Myocyte (in vitro differentiated cells): Measurements from ENCODE around the gene BCL11B. TPM values are rescaled to one million over a fixed set of nuclear protein-coding genes. Genes with fewer than 3 reads are reported as not detected.

Experiments
- DNase-seq: peaks from one replicate; pipeline ENCODE4 v3.0.0-alpha.2; 2012; ENCODE audit warnings: low read depth
- total RNA-seq: library from RNA; depleted of rRNA; stranded (reverse); fragments of >200 nt; gene quantifications from 2 replicates; pipeline ENCODE4 v1.2.3, GENCODE V29; 2014

The BCL11B gene
- total RNA-seq, 1 donor from 2014 or later: 0.03 TPM

DNA sequence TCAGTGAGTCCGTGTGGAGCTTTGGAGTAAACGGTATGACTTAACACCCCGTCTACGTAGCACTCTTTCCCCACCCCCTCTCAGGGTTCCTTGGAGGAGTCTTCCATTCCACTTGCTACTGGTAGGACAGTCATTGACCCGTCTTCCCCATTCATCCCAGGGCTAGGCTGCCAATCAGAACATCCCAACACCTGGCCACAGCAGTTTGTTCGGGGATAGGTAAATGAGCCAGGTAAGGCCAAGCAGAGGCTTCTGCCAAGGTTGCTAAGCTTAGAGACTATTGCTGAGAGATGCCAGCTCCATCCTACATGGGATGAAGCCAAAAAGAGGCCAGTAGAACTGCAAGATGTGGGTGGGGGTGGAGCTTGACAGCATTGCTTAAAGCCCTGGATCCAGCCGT, 130.8 kb downstream of the BCL11B start:
- DNase-seq: no peak

DNA sequence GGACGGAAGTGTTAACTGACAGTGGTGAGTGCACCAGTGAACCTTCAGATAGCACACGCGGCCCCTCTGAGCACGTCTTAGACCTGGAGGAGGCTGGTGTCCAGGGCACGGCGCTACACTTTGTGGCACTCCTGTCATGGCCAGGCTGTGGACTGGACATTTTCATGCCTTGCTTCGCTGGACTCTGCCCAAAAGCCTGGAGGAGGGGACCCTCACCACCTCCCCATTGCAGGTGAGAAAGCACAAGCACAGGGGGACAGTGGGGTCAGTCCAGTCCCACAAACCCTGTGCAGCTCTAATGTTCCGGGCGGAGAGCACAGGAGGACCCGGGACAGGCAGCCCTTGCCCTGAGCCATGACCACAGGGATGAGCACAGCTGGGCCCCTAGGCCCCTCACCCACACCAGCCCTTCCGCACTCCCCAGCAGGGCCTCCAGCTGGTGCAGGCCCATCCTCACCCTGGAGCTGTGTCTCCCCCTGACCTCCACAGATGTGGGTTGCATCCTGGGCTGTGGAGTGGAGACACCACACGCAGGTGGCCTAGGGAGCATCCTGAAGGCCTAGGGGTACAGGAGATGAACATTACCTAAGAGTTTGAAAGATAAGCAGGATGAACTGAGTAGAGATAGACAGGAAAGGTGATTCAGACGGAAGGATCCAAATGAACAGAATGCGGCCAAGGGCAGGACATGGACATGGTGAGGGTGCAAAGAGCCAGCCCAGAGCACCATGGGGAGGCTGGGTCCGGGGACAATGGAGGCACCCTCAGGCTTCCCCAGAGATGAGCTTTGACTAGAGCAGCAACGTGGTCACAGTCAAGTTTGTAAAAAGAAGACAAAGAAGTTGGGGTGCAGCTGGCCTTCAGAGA, 132.8 kb downstream of the BCL11B start:
- DNase-seq: no peak

DNA sequence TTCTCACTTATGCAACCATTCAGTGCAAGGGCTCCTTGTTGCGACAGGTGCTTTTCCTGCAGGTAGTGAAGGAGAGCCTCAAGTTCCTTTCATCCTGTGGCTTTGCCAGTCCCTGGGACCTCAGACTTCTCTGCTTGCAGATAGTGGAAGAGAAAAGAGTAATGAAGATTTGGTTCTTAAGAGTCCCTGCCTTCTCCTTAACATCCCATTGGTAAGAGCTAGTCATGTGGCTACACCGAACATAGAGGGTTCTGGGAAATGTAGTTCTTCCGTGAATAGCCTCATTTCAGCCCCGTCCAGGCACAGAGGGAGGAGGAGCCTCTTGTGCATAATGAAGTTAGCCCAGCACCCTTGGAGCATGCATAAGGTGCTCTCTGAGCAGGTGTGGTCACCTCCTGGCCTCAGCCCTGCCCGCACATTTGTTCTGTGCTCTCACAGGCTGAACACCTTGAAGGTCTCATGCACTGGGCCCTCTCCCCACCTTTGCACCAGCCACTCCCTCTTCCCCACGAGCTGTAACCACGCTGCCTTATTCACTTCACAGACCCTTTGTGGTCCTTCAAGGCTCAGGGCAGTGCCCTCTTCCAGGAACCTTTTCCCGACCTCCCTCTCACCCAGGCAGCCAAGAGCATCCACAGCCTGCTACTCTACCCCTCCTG, 134.0 kb downstream of the BCL11B start:
- no peak for DNase-seq

DNA sequence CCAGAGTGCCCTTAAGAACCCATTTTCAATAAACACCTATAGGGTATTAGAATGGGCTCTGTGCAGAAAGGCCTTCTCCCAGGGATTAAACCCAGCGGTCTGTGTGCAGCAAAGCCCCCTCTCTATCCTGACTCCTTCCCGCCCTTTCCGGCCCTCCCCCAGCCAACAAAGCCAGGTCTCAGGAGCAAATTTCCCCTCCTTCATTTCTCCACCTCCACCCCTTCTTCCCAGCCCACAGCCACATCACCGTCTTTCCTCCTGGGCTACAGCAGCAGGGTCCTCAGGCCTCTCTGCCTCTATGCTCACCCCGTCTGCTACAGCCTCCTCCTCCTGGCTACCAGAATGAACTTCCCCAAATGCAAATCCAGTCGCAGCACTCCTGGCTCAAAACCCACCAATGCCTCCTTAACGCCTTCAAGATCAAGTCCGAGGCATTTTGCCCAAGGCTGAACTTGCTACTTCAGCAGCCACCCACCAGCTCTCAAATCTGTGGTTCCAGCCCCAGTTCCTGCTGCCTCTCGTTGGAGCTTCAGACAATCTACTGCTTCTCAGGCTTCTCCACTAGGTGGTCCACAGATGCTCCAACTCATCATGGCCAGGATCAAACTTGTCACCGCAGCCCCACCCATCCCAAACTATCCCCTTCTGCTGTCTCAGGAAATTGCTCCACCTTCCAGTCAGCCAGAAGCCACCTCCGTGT, 134.8 kb downstream of the BCL11B start:
- no peak for DNase-seq

DNA sequence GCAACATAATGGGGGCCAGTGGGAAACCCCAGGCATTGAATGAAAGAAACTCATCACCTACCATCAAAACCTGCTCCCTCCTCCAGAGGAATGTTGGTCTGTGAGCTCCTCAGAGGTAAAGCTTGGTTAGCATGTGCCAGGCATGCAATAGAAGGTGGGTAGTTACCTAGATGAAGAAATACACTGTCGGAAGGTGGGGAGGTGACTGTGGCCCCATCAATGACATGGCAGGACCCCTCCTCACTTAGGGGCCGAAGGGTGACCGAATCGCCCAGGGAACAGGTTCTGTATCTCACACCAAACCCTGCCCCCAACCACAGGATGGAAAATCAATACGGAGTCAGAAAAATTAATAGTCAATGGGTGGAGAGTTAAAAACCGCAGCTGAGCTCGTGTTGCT, 135.6 kb downstream of the BCL11B start:
- DNase-seq: no peak

DNA sequence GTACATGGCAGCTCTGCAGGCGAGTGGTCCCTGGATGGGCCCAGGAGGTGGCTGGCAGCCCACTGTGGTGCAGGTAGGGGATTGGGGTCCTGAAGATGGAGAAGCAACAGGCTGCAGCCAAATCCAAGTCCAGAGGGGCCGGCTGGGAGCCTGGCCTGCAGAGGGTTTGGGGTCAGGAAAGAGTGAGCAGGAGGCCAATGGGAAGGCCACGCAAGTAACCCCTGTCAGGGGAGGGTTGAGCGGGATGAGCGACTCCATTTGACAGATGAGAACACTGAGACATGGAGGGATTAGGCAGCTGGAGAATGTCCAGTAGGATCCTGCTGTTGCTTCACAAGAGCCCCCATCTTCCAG, 136.0 kb downstream of the BCL11B start:
- no peak for DNase-seq

DNA sequence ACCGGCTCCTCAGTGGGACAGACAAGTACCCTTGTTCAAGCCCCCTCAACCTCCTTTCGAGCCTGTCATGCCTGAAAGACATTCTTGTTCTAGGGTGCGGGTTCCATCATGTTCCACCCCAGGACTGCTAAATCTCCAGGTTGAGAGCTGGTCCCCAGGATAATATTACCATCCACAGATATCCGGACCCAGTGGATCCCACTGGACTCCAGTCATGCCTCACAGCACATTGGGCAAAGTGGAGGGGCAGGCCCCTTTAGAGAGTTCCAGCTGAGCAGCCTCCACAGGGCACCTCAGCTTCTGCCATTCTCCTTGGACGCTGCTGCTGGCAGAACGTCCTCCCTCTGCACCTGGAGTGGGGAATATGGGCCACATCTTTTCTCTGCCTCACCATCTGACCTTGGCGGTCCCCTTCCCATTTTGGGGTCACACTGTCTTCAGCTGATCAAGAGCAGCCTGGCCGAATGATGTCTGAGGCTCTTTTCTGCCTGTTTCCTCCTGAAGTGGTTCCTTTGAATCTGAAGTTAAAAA, 137.4 kb downstream of the BCL11B start:
- no peak for DNase-seq

DNA sequence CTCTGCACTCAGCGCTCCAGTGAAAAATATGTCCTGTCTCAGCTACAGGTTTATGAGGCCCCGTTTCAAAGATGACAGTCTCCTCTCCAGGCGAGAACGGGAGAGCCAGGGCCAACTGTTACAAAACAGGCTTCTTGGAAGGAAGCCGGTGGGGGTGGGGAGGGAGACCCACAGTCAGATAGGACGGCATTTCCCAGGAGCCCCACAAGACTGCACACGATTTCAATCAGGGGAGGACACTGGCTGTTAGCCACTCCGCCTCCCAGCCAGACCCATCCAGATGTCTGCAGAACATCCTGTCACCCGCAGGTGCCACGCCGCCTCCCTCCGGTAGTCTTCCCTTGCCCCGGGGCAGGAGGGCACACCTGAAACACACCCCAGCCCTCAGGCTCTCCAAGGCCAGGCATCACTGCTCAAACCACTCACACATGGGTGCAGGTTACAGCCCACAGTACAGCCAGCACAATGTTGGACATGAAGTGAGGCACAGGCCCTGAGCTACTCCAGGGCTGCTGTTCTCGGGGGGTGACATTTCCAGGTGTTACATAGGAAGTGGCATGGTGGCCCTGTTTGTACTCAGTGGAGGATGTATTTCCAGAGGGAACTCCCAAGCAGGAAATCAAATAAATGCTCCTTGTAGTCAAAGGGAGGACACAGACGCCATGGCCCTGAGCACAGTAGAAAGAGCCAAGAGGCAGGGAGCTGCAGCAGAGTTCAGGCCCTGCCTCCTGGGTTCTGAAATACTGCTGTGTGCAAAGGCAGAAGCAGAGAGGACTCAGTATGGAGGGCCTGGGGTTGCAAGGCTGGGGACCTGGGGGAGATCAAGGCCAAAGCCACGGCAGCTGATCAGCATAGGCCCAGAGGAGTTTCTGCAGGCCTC, 138.1 kb downstream of the BCL11B start:
- no peak for DNase-seq

DNA sequence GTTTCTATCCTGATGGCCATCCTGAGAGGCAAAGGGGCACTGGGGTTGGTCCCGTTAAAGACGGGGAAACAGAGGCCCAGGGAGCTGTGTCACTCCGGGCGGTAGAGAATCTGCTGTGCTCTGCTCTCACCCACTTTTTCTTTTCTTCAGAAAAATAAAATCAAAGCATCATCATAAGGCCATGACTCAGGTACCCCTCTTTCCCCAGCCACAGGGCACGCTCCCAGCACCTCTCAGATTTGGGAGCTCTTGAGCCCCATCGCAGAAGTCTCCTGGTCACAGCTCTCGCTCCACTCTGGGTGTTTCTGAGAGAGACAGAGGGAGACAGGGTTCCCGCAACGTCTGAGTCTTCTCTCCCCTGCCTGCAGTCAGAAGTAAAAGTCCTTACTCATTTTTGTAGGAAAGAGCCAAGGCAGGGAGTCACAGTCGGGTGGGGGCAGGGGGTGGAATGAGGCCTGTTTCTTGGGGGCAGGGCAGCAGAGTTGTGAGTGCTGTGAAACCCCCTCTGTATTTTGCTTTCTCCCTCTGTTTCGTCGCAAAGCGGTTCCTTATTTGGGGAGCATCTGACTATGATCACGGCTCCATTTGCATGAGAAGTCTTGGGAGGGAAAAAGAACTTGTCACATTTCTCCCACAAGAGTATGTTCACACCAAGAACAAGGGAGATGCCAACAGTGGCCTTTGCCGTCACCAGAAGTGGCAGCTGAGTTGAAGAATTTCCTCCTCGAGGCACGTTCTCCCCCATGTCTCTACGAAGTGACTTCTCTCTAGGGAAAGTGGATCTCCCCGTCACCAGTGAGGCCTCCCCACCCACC, 139.0 kb downstream of the BCL11B start:
- no peak for DNase-seq

DNA sequence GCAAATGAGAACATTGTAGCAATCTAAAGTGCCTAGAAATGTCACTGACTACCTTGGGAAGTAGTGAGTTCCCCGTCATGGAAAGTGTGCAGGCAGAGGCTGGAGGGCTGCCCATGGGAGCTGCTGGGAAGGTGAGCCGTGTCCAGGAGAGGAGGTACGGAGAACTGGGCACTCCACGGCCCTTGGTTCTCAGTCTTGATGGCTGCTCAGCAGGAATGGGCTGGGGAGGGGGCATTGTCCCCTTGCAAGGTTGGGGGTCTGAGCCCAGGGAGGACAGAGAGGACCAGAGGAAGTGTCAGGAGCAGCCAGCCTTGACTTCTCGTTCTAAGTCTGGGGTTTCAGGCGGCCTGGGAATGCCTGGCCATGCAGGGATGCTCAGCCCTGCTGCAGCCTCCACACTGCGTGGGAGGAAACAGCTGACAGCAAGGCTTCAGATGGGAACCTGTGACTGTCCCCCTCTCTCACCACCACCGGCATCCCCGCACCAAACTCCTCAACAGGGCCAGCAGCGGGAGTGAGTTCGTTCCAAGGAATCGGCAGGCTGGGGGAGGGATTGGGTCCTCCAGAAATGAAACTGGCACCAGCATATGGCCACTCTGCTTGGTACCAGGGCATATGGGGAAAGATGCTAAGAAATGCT, 140.2 kb downstream of the BCL11B start:
- no peak for DNase-seq

DNA sequence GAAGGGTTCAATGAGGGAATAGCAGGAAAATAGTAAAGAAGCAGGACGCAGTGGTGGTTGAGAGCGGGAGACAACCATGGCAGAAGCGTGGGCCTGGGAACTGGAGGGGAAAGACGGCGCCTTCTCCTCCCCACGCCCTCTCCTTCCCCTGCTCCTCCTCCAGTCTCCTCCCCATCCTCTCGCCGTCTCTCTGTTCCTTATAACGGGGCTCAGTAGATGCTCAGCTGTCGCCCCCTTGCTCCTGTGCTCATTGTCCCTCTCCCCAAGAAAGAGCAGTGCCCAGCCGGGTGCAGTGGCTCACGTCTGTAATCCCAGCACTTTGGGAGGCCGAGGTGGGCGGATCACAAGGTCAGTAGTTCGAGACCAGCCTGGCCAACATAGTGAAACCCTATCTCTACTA, 142.0 kb downstream of the BCL11B start:
- DNase-seq: no peak

DNA sequence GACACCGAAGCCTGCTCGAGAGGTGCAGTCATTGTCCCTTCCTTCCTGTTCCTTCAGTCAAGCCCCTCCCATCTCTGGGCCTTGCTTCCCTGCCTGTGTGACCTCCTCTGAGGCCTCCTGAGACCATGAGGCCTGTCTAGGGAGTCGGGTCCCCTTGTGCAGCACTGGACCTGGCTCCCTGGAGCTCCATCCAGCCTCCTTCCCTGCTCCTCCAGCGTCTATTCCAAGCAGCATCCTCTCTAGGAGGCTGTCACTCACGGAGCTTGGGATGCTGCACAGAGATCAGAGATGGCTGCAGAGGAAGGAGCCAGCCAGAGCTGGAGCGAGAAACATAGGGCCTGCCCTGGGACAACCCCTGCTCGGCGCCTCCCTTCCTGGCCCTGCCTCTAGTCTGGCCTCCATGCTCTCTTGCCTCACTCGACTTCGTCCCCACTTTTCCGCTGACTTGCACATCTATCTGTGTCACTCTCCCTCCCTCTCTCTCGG, 142.7 kb downstream of the BCL11B start:
- no peak for DNase-seq

DNA sequence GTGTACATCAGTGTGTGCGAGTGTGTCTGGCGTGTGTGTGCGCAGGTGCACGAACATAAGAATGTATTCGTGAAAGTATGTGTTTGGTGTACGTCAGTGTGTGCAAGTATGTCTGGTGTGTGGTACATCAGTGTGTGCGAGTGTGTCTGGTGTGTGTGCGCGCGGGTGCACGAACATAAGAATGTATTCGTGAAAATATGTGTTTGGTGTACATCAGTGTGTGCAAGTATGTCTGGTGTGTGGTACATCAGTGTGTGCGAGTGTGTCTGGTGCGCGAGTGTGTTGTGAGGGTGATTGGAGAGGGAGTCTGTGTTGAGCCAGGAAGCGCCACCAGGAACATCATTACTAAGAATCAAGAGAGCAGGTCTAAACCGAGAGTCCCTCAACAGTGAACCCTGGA, 143.8 kb downstream of the BCL11B start:
- no peak for DNase-seq

DNA sequence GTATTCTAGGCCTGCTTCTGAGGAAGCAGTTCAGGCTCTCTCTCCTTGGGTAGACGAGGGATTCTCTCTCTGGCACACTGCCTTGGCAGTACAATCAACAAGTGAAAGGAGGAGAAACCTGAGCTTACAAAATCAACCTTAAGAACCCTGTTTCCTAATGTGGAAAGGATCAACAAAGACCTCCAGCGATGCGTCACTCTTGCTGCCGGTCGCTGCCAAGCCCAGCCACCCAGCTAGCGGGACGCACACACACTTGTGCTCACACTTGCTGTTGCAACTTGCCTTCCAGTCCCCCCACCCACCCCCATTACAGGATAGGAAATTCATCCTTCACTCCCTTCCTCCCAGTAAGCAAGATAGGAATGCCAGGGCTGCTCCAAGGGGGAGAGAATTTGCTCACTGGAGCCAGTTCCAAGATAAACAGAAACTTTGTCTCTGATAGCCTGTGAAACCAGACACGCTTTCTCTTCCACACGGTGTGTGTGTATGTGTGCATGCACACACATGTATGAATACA, 144.3 kb downstream of the BCL11B start:
- DNase-seq: no peak

DNA sequence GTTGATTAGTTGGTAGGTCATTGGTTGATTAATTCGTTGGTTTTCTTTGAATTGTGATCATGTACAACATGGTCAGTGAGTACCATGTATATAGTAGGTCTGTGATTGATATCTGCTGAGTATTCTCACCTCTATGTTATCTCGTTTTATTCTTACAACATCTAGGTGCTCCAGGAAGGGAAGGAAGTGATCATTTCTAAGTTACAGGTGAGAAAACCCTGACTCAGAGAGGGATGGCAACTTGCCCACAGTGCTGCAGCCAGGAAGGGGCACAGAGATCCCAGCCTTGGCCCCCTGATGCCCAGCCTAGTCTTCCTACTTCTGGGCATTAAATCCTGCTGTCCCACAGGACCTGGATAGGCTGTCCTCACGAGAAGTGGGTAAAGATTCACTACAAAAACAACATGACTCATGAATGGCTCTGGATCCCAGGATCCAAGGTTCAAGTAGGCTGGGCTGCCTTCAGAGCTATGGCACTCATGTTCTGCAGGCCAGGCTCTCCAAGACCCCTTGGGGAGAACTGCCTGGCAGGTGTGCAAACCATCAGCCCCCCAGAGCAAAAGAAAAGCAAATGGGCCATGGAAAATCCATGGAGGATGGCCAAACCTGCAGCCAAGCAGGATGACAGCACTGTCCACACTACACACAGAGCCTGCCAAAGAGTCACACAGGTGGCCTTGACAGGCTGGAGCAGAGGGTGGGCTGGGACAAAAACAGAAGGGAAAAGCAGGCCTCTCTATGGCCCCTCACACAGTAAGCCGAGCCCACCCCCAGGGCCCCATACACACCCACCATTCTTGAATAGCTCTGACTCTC, 146.2 kb downstream of the BCL11B start:
- no peak for DNase-seq

DNA sequence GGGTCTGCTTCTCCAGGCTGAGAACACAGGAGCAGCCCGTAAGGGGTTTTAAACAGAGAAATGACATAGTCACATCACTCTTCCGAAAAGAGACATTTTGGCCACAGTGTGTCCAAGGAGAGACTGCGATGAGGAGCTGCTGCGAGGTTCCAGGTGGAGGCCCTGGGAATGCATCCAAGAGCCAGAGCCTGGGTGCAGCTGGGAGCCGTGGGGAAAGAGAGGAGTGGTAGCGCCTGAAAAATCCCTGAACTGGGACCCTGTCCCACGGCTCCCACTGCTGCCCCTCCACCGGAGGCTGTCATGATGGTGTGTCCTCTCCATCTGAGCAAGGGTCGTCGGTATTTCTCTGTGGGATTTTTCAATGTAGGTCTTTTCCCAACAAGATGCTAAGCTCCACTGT, 146.9 kb downstream of the BCL11B start:
- DNase-seq: no peak

DNA sequence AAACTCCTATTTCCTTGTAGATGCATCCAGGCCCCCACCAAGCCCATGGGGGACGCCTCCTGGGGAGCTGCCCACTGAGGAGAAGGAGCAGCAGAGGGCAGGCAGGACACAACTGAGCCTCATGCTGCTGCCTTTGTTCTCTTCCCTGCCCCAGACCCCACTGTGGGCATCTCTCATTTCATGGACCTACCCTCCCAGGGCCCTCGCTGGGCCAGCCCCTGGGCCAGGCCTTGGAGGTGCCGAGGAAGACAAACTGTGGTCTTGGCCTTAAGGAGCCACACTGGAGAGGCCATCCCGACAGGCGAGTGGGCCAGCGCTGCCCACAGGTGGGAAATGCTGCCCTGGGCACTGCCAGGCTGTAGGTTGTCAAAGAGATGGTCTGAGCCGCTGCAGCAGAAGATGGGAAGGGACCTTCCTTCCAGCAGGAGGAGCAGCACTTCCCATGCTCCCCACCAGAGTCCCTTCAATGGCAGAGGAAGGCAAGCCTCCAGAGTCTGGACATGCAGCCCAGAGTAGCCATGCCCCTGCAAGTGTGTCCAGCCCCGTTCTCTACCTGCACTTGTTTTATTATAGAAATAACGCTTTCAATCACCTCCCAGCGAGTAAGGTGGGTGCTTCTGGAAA, 147.4 kb downstream of the BCL11B start:
- DNase-seq: no peak
